Aorta (tissue), 5 donors: ENCODE results near the gene KANSL1. TPM values are rescaled to one million over a fixed set of nuclear protein-coding genes. Genes with fewer than 3 reads are reported as not detected.

ENCODE experiments used
- ATAC-seq: fragments of 200-7000 bp; cut with Tn5 transposase; one replicate; pipeline ENCODE4 v1.9.1; 2022; ENCODE audit warnings: moderate library complexity; ENCODE audit not compliant: low FRiP score
- DNase-seq, 2 donors: peaks; one replicate each; pipeline ENCODE4 v3.0.0-alpha.2; 2020
- H3K27ac ChIP-seq, 2 donors: one replicate each; pipeline ENCODE4 v1.5.1; 2013; ENCODE audit warnings: low read length in 2 of 2, mild to moderate bottlenecking in 2 of 2, moderate library complexity in 2 of 2, control low read depth in 1 of 2, inconsistent platforms in 1 of 2, low read depth in 1 of 2
- H3K27me3 ChIP-seq, 2 donors: one replicate each; pipeline ENCODE4 v1.6.1; 2013; ENCODE audit warnings: control low read depth in 1 of 2, low read length in 1 of 2, mild to moderate bottlenecking in 1 of 2, moderate library complexity in 1 of 2; ENCODE audit not compliant: insufficient read depth in 2 of 2, control insufficient read depth in 1 of 2
- H3K36me3 ChIP-seq, 2 donors: one replicate each; pipeline ENCODE4 v1.6.1; 2013; ENCODE audit warnings: control low read depth in 1 of 2, low read length in 1 of 2, mild to moderate bottlenecking in 1 of 2; ENCODE audit not compliant: insufficient read depth in 2 of 2, control insufficient read depth in 1 of 2
- H3K4me1 ChIP-seq, 2 donors: one replicate each; pipeline ENCODE4 v1.6.1; 2013; ENCODE audit warnings: low read length in 2 of 2, control low read depth in 1 of 2, mild to moderate bottlenecking in 1 of 2, moderate library complexity in 1 of 2; ENCODE audit not compliant: insufficient read depth in 2 of 2, control insufficient read depth in 1 of 2
- H3K4me3 ChIP-seq, 2 donors: one replicate each; pipeline ENCODE4 v1.5.1; 2013; ENCODE audit warnings: low read length in 2 of 2, control low read depth in 1 of 2, mild to moderate bottlenecking in 1 of 2
- H3K9me3 ChIP-seq: one replicate; pipeline ENCODE4 v1.6.1; 2013; ENCODE audit warnings: mild to moderate bottlenecking, low read length; ENCODE audit not compliant: control insufficient read depth
- WGBS, 2 donors: extraction: QIAGEN DNeasy Blood & Tissue Kit; methylation state at CpG; one replicate each; pipeline ENCODE4 v1.1.7; 2013; 5-methylcytosine and 5-hydroxymethylcytosine counted together
- intact Hi-C, 2 donors: fragments of 100-400 bp; cut with DNase I; formaldehyde crosslinking; loops; one replicate each; pipeline versions ENCODE4 v1.14.2 to v1.15.0; 2022
- polyA plus RNA-seq, 2 donors: library from polyadenylated mRNA; stranded (reverse); fragments of 200-250 nt; gene quantifications; one replicate each; pipeline ENCODE4 v1.2.3, GENCODE V29; 2013
- total RNA-seq, 2 donors: library from RNA; stranded (reverse); fragmentation: NEBNext Ultra II Directional; extraction: Animal tissue kit (Norgen Biotek cat#: 25700); gene quantifications; one replicate each; pipeline ENCODE4 v1.2.1, GENCODE V29; 2021
- donor health status: healthy with polysubstance abuse.
- donor health status: Bipolar disorder and iron deficiency.
- donor health status: DM: no; HTN: no; CAD: no.
- donor health status: DM: no; HTN: no; CAD: no.
- donor health status: DM: yes; HTN: yes; CAD: no.

The KANSL1 gene
- total and polyA plus RNA-seq, 4 donors = 6.5 to 109 (median 56.4) TPM

- DNase-seq = no peak
- ATAC-seq = no peak
- H3K27ac ChIP-seq = no peak overlapping the region
- 55 to 72% methylated on average over 2 of the region's 2 CpGs for WGBS, 2 donors
- intact Hi-C loops = loop anchor here in 1 of 2 donors (10.0 kb wide), 1 partner anchor 62 kb away; no protein-coding TSS in a partner anchor
- H3K36me3 ChIP-seq = peaks cover 0 to 6% of the 10 kb centered on the region in 2 donors
- H3K4me1 ChIP-seq = no peaks in the 10 kb centered on the region
- H3K27me3 ChIP-seq = no peaks in the 10 kb centered on the region
- H3K4me3 ChIP-seq = no peak overlapping the region
- no peaks in the 10 kb centered on the region for H3K9me3 ChIP-seq
Measured at GRCh38 chr17:46063241-46063640, 130.0 kb downstream of the KANSL1 start.

- 97 to 98% methylated on average over 5 of the region's 5 CpGs for WGBS, 2 donors
- intact Hi-C loops = loop anchor here in 1 of 2 donors (10.0 kb wide), 1 partner anchor 63 kb away; no protein-coding TSS in a partner anchor
- Histone ChIP-seq H3K27ac (no peak overlapping the region), H3K4me1 (no peaks in the 10 kb centered on the region), H3K9me3 (no peaks in the 10 kb centered on the region), H3K27me3 (no peaks in the 10 kb centered on the region), H3K36me3 (peaks cover 0 to 6% of the 10 kb centered on the region in 2 donors), H3K4me3 (no peak overlapping the region)
- DNase-seq = no peak
- ATAC-seq = no peak
Measured at GRCh38 chr17:46061435-46061834, 131.8 kb downstream of the KANSL1 start.

GRCh38 chr17:46060461-46060860 is 132.8 kb downstream of the KANSL1 start:
- DNase-seq (no peak), ATAC-seq (no peak)
- Histone ChIP-seq H3K27ac (no peak overlapping the region), H3K36me3 (peaks cover 0 to 3% of the 10 kb centered on the region in 2 donors), H3K27me3 (no peaks in the 10 kb centered on the region), H3K9me3 (no peaks in the 10 kb centered on the region), H3K4me3 (no peak overlapping the region), H3K4me1 (no peaks in the 10 kb centered on the region)
- WGBS, 2 donors = 72 to 78% methylated on average over 2 of the region's 2 CpGs
- intact Hi-C loops = loop anchor here in 1 of 2 donors (10.0 kb wide), 1 partner anchor 64 kb away; no protein-coding TSS in a partner anchor

DNA sequence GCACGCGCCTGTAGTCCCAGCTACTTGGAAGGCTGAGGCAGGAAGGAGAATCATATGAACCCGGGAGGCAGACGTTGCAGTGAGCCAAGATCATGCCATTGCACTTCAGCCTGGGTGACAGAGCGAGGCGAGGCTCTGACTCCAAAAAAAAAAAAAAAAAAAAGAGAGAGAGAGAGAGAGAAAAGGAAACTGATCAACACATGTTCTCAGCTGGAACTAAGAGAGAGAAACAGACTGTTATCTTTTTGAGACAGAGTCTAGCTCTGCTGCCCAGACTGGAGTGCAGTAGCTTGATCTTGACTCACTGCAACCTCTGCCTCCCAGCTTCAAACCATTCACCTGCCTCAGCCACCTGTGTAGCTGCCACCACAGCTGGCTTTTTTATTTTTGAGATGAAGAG is 133.7 kb downstream of the KANSL1 start:
- Histone ChIP-seq H3K36me3 (no peaks in the 10 kb centered on the region), H3K4me1 (no peaks in the 10 kb centered on the region), H3K27me3 (no peaks in the 10 kb centered on the region), H3K9me3 (no peaks in the 10 kb centered on the region), H3K27ac (no peak overlapping the region), H3K4me3 (no peak overlapping the region)
- intact Hi-C loops = no loop called here
- 42 to 52% methylated on average over 6 of the region's 6 CpGs for WGBS, 2 donors
- ATAC-seq = no peak
- no peak for DNase-seq

DNA sequence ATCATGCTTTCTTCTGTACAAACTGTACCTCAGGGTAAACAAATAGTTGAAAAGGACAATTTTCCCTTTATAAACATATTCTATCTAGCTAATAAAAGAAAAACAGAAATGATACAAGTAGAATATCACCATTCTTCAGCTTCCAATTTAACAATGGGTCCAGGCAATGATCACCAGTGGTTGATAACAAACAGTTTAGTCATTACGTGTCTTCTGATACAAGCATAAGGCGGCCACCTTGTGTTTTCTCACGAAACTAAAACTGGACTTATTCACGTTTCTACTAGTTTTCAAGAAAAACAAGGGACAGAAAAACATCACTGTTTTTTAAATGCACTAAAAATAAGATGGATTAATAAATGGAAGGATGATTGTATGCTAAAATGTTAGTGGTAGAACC is 135.9 kb downstream of the KANSL1 start:
- Histone ChIP-seq H3K4me3 (no peak overlapping the region), H3K36me3 (no peaks in the 10 kb centered on the region), H3K4me1 (no peaks in the 10 kb centered on the region), H3K27ac (no peak overlapping the region), H3K27me3 (no peaks in the 10 kb centered on the region), H3K9me3 (no peaks in the 10 kb centered on the region)
- intact Hi-C loops = no loop called here
- DNase-seq (no peak), ATAC-seq (no peak)
- 83% methylated on average over 4 of the region's 4 CpGs for WGBS, 2 donors

GRCh38 chr17:46056800-46057304 is 136.4 kb downstream of the KANSL1 start:
- Histone ChIP-seq H3K4me3 (no peak overlapping the region), H3K4me1 (no peaks in the 10 kb centered on the region), H3K27me3 (no peaks in the 10 kb centered on the region), H3K9me3 (no peaks in the 10 kb centered on the region), H3K27ac (no peak overlapping the region), H3K36me3 (no peaks in the 10 kb centered on the region)
- WGBS, 2 donors = 68 to 77% methylated on average over 4 of the region's 4 CpGs
- DNase-seq = no peak
- ATAC-seq = peak; percentile 33
- intact Hi-C loops = no loop called here

GRCh38 chr17:46053911-46054534 is 139.2 kb downstream of the KANSL1 start:
- DNase-seq (no peak), ATAC-seq (peak; percentile 56)
- WGBS, 2 donors = 86 to 91% methylated on average over 8 of the region's 8 CpGs
- Histone ChIP-seq H3K4me3 (no peak overlapping the region), H3K9me3 (no peaks in the 10 kb centered on the region), H3K4me1 (no peaks in the 10 kb centered on the region), H3K36me3 (peaks cover 2 to 4% of the 10 kb centered on the region in 2 donors), H3K27ac (no peak overlapping the region), H3K27me3 (no peaks in the 10 kb centered on the region)
- intact Hi-C loops = no loop called here

DNA sequence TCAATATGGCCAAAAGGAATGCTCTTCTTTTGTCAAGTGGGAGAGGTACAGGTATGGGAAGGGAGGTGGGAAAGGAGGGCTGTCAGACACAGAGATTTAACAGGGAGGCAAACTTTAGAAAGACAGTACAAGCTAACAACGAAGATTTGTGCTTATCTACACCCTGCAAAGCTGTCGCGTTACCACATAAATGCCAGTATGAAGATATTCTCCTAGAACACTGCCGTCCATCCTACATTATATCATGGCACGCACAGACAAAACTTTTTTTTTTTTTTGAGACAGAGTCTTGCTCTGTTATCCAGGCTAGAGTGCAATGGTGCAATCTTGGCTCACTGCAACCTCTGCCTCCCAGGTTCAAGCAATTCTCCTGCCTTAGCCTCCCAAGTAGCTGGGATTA is 143.6 kb downstream of the KANSL1 start:
- DNase-seq = no peak
- H3K4me1 ChIP-seq = no peaks in the 10 kb centered on the region
- H3K36me3 ChIP-seq = peaks cover 3 to 4% of the 10 kb centered on the region in 2 donors
- no peak overlapping the region for H3K27ac ChIP-seq
- H3K27me3 ChIP-seq = no peaks in the 10 kb centered on the region
- intact Hi-C loops = loop anchor here in 1 of 2 donors (5.0 kb wide), 1 partner anchor 143 kb away; the partner anchor contains the start of gene KANSL1
- H3K4me3 ChIP-seq = no peak overlapping the region
- ATAC-seq = no peak
- 96 to 97% methylated on average over 5 of the region's 5 CpGs for WGBS, 2 donors
- no peaks in the 10 kb centered on the region for H3K9me3 ChIP-seq

DNA sequence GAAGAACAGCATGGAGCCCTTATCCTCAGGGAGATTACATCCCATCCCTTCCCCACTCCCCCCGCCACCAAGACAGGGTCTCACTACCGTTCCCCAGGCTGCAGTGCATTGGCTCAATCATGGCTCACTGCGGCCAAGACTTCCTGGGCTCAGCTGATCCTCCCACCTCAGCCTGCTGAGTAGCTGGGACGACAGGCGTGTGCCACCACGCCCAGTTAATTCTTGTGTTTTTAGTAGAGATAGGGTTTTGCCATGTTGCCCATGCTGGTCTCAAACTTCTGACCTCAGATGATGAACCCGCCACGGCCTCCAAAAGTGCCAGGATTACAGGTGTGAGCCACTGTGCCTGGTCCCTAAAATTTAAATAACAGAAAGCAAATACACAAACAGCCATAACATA is 145.4 kb downstream of the KANSL1 start:
- no peaks in the 10 kb centered on the region for H3K4me1 ChIP-seq
- intact Hi-C loops = loop anchor here in 1 of 2 donors (5.0 kb wide), 1 partner anchor 144 kb away; the partner anchor contains the start of gene KANSL1

More for the DNA sequence above, 145.4 kb downstream of the KANSL1 start:
- Histone ChIP-seq H3K36me3 (peaks cover 3 to 4% of the 10 kb centered on the region in 2 donors), H3K4me3 (no peak overlapping the region), H3K27me3 (no peaks in the 10 kb centered on the region), H3K9me3 (no peaks in the 10 kb centered on the region), H3K27ac (no peak overlapping the region)
- ATAC-seq = no peak
- no peak for DNase-seq
- 84 to 85% methylated on average over 8 of the region's 8 CpGs for whole genome bisulfite sequencing, 2 donors
